H1 (cell line): ENCODE data around the gene NFATC4. TPM values are rescaled to one million over a fixed set of nuclear protein-coding genes. Genes with fewer than 3 reads are reported as not detected.
A peak's percentile ranks its signal among the peaks of the same experiment; 100 is the strongest.

Source experiments
- CTCF ChIA-PET: fragments of 300-600 bp; sonication (Branson Sonifier 250); formaldehyde crosslinking; loops from one replicate; lab custom pipeline; 2021; ENCODE audit not compliant: partially characterized antibody; lab: Charles Lee
- POLR2A ChIA-PET: fragments of 300-600 bp; sonication (Branson Sonifier 250); formaldehyde crosslinking; loops from one replicate; lab custom pipeline; 2021; ENCODE audit warnings: inconsistent platforms; ENCODE audit not compliant: partially characterized antibody; lab: Charles Lee
- DNase-seq, 2 experiments: peaks; one replicate each; pipeline versions ENCODE4 v3.0.0 to v3.0.0-alpha.2; 2010 to 2022; ENCODE audit warnings: low spot score in 2 of 2, low read depth in 1 of 2, mixed read lengths in 1 of 2
- FAIRE-seq: peaks from 2 replicates; lab custom pipeline; 2011; peaks lifted over from hg19 to GRCh38; lab: Jason Lieb, UNC
- H2AFZ ChIP-seq: 2 replicates; pipeline ENCODE4 v1.8.1; 2012; ENCODE audit warnings: low read length, inconsistent platforms
- H2AK5ac ChIP-seq: 2 replicates; pipeline ENCODE4 v1.6.1; 2013; ENCODE audit warnings: low read depth, low read length
- H2BK120ac ChIP-seq: replicated peaks from 2 replicates; pipeline ENCODE3; 2013; ENCODE audit warnings: low read depth, low read length, inconsistent platforms
- H2BK12ac ChIP-seq: 2 replicates; pipeline ENCODE4 v1.6.1; 2013; ENCODE audit warnings: low read depth, low read length
- H2BK15ac ChIP-seq: 2 replicates; pipeline ENCODE4 v1.6.1; 2013; ENCODE audit warnings: low read length
- H2BK20ac ChIP-seq: 2 replicates; pipeline ENCODE4 v1.6.1; 2013; ENCODE audit warnings: low read length
- H2BK5ac ChIP-seq: 2 replicates; pipeline ENCODE4 v1.6.1; 2013; ENCODE audit warnings: low read depth, low read length
- H3K14ac ChIP-seq: 2 replicates; pipeline ENCODE4 v1.6.1; 2013; ENCODE audit warnings: inconsistent platforms; ENCODE audit not compliant: insufficient read length
- H3K18ac ChIP-seq: 2 replicates; pipeline ENCODE4 v1.6.1; 2013; ENCODE audit warnings: low read length; ENCODE audit errors: extremely low read depth
- H3K23ac ChIP-seq: 2 replicates; pipeline ENCODE4 v1.6.1; 2013; ENCODE audit warnings: inconsistent platforms; ENCODE audit not compliant: insufficient read length
- H3K23me2 ChIP-seq: 2 replicates; pipeline ENCODE4 v1.6.1; 2013; ENCODE audit warnings: low read depth, low read length
- H3K27ac ChIP-seq: 2 replicates; pipeline ENCODE4 v1.6.1; 2011; ENCODE audit warnings: low read depth, low read length, inconsistent platforms
- H3K27me3 ChIP-seq, 4 experiments: replicated peaks in 1 of 4; 1 replicate in 1 of 4; 2 replicates in 3 of 4; pipeline versions ENCODE4 v1.6.1 to v1.8.1; 2011 to 2013; ENCODE audit warnings: low read length in 3 of 4, mild to moderate bottlenecking in 3 of 4, inconsistent platforms in 2 of 4, mixed read lengths in 2 of 4, moderate library complexity in 1 of 4; ENCODE audit not compliant: control insufficient read depth in 3 of 4, insufficient read depth in 3 of 4; ENCODE audit errors: extremely low read depth in 1 of 4
- H3K36me3 ChIP-seq, 4 experiments: 2 replicates each; pipeline versions ENCODE4 v1.6.1 to v1.8.1; 2011 to 2013; ENCODE audit warnings: mild to moderate bottlenecking in 4 of 4, low read length in 3 of 4, moderate library complexity in 2 of 4, control low read depth in 1 of 4, inconsistent platforms in 1 of 4; ENCODE audit not compliant: insufficient read depth in 4 of 4, control insufficient read depth in 2 of 4
- H3K4ac ChIP-seq: replicated peaks from 2 replicates; pipeline ENCODE3; 2013; ENCODE audit warnings: low read length, low read depth, mixed read lengths, inconsistent platforms; ENCODE audit not compliant: insufficient read length
- H3K4me1 ChIP-seq, 4 experiments: replicated peaks in 1 of 4; 1 replicate in 1 of 4; 2 replicates in 3 of 4; pipeline versions ENCODE4 v1.6.1 to v1.8.1; 2011 to 2013; ENCODE audit warnings: low read length in 3 of 4, inconsistent platforms in 2 of 4, mixed read lengths in 1 of 4; ENCODE audit not compliant: insufficient read depth in 4 of 4, control insufficient read depth in 3 of 4
- H3K4me2 ChIP-seq, 2 experiments: 2 replicates each; pipeline versions ENCODE4 v1.6.1 to v1.8.1; 2011 to 2013; ENCODE audit warnings: low read depth in 2 of 2, low read length in 2 of 2, control low read depth in 1 of 2, inconsistent platforms in 1 of 2, mild to moderate bottlenecking in 1 of 2; ENCODE audit not compliant: insufficient read depth in 1 of 2
- H3K4me3 ChIP-seq, 4 experiments: fragments of 200-600, 300-600 bp in 1 of 4; sonication (generic), shearing (Covaris generic), sonication (Bioruptor Twin) in 1 of 4; 2 replicates each; pipeline versions ENCODE4 v1.5.1 to v1.8.1; 2011 to 2016; ENCODE audit warnings: low read length in 4 of 4, low read depth in 3 of 4, control low read depth in 2 of 4, inconsistent platforms in 2 of 4, mild to moderate bottlenecking in 2 of 4, mixed read lengths in 1 of 4, moderate library complexity in 1 of 4; ENCODE audit not compliant: insufficient read depth in 2 of 4; ENCODE audit errors: extremely low read depth in 1 of 4
- H3K56ac ChIP-seq: replicated peaks from 2 replicates; pipeline ENCODE3; 2013; ENCODE audit warnings: low read depth, mild to moderate bottlenecking, mixed read lengths, low read length, inconsistent platforms; ENCODE audit not compliant: insufficient read length
- H3K79me1 ChIP-seq: 2 replicates; pipeline ENCODE4 v1.6.1; 2013; ENCODE audit warnings: low read depth, low read length, control low read depth
- H3K79me2 ChIP-seq, 2 experiments: 2 replicates each; pipeline versions ENCODE4 v1.6.1 to v1.8.1; 2012 to 2013; ENCODE audit warnings: low read length in 2 of 2, mild to moderate bottlenecking in 2 of 2, inconsistent platforms in 1 of 2; ENCODE audit not compliant: insufficient read depth in 2 of 2, control insufficient read depth in 1 of 2
- H3K9ac ChIP-seq, 4 experiments: replicated peaks in 1 of 4; 1 replicate in 1 of 4; 2 replicates in 3 of 4; pipeline versions ENCODE4 v1.6.1 to v1.8.1; 2011 to 2013; ENCODE audit warnings: low read depth in 3 of 4, low read length in 3 of 4, control low read depth in 2 of 4, mild to moderate bottlenecking in 2 of 4, moderate library complexity in 2 of 4, inconsistent platforms in 1 of 4; ENCODE audit errors: extremely low read depth in 1 of 4
- H3K9me3 ChIP-seq, 2 experiments: 2 replicates each; pipeline versions ENCODE4 v1.6.1 to v1.8.1; 2012 to 2013; ENCODE audit warnings: mild to moderate bottlenecking in 2 of 2, moderate library complexity in 2 of 2, control low read depth in 1 of 2, inconsistent platforms in 1 of 2, low read depth in 1 of 2, low read length in 1 of 2, mixed read lengths in 1 of 2; ENCODE audit not compliant: insufficient read depth in 2 of 2
- H4K20me1 ChIP-seq, 2 experiments: replicated peaks in 1 of 2; 2 replicates each; pipeline versions ENCODE3 to v1.8.1; 2011 to 2013; ENCODE audit warnings: inconsistent platforms in 2 of 2, low read length in 2 of 2, mild to moderate bottlenecking in 1 of 2; ENCODE audit not compliant: insufficient read depth in 2 of 2, control insufficient read depth in 1 of 2
- H4K5ac ChIP-seq: 2 replicates; pipeline ENCODE4 v1.6.1; 2013; ENCODE audit warnings: low read length, low read depth, mixed read lengths, inconsistent platforms; ENCODE audit not compliant: insufficient read length
- H4K8ac ChIP-seq: 2 replicates; pipeline ENCODE4 v1.8.0; 2013; ENCODE audit warnings: mild to moderate bottlenecking, moderate library complexity, low read length, inconsistent platforms; ENCODE audit not compliant: insufficient read depth; ENCODE audit errors: extremely low read depth
- H4K91ac ChIP-seq: replicated peaks from 2 replicates; pipeline ENCODE3; 2013; ENCODE audit warnings: low read length, mixed read lengths, inconsistent platforms; ENCODE audit not compliant: insufficient read length
- ASH2L ChIP-seq: fragments of 200-600, 300-600 bp; sonication (generic); IDR thresholded peaks from one replicate; pipeline ENCODE4 v1.7.1; 2017; ENCODE audit warnings: low read length
- BACH1 ChIP-seq: IDR thresholded peaks from 2 replicates; pipeline ENCODE4 v1.6.1; 2012; ENCODE audit warnings: low read length, improper control_type of control experiment
- EGR1 ChIP-seq: IDR thresholded peaks from 2 replicates; pipeline ENCODE4 v1.6.1; 2011; ENCODE audit warnings: low read depth, low read length, borderline replicate concordance
- EZH2 ChIP-seq: fragments of 200-600 bp; sonication (generic); IDR thresholded peaks from 2 replicates; pipeline ENCODE4 v1.7.1; 2012; ENCODE audit warnings: low read depth, mild to moderate bottlenecking, moderate library complexity, low read length, inconsistent platforms; ENCODE audit not compliant: severe bottlenecking
- KDM4A ChIP-seq: IDR thresholded peaks from one replicate; pipeline ENCODE4 v1.7.1; 2012; ENCODE audit warnings: low read depth, mild to moderate bottlenecking, moderate library complexity, low read length, inconsistent platforms; ENCODE audit not compliant: severe bottlenecking
- NRF1 ChIP-seq: IDR thresholded peaks from 2 replicates; pipeline ENCODE4 v1.6.1; 2011; ENCODE audit warnings: mild to moderate bottlenecking, low read depth, low read length, improper control_type of control experiment
- SAP30 ChIP-seq: fragments of 300-600 bp; sonication (generic); IDR thresholded peaks from 2 replicates; pipeline ENCODE4 v1.7.1; 2012; ENCODE audit warnings: low read length, moderate library complexity, mild to moderate bottlenecking, inconsistent platforms; ENCODE audit not compliant: insufficient read depth, insufficient replicate concordance
- SP2 ChIP-seq: IDR thresholded peaks from 2 replicates; pipeline ENCODE4 v1.6.1; 2012; ENCODE audit warnings: mild to moderate bottlenecking, low read length, inconsistent platforms
- SUZ12 ChIP-seq: fragments of 200-600 bp; sonication (generic); IDR thresholded peaks from 2 replicates; pipeline ENCODE4 v1.6.1; 2012; ENCODE audit warnings: mild to moderate bottlenecking, inconsistent platforms, low read length, moderate library complexity, mixed read lengths
- WGBS, 2 experiments: shearing (Covaris generic) in 1 of 2; methylation state at CpG; one replicate each; pipeline versions ENCODE4 v1.1.6 to v1.1.7; 2013 to 2015; ENCODE audit warnings: low lambda C conversion rate in 2 of 2, mixed read lengths in 2 of 2, inconsistent platforms in 1 of 2, low coverage in 1 of 2, missing lambda C conversion rate in 1 of 2; ENCODE audit not compliant: insufficient replicate concordance in 2 of 2, insufficient coverage in 1 of 2, insufficient read length in 1 of 2; ENCODE audit errors: extremely low coverage in 1 of 2, missing lambda C conversion rate in 1 of 2; 5-methylcytosine and 5-hydroxymethylcytosine counted together
- polyA plus RNA-seq, 7 experiments: library from polyadenylated mRNA; depleted of rRNA in 3 of 7; stranded (reverse) in 5 of 7; unstranded in 2 of 7; fragments of >200 nt in 5 of 7; fragments of 200-250 nt in 2 of 7; gene quantifications; 1 replicate in 5 of 7; 2 replicates in 1 of 7; 4 replicates in 1 of 7; pipeline versions ENCODE4 v1.2.1 to v1.2.3, GENCODE V29; 2011 to 2013; ENCODE audit warnings: missing spikeins in 2 of 7, mixed read lengths in 2 of 7
- total RNA-seq: library from RNA; stranded (reverse); fragmentation: NEBNext Ultra II Directional; extraction: Animal tissue kit (Norgen Biotek cat#: 25700); gene quantifications from 2 replicates; pipeline ENCODE4 v1.2.1, GENCODE V29; 2021
- TF ChIP-seq, protein P1 (sequence below): IDR thresholded peaks from 2 replicates; pipeline ENCODE4 v1.6.1; 2011; ENCODE audit warnings: low read length, improper control_type of control experiment

The NFATC4 gene
- total and polyA plus RNA-seq, 2 of the 8 experiments (the other 6 are each of a cell fraction or from before 2014, with no cell fraction given): 47.3 to 50.3 TPM

DNA sequence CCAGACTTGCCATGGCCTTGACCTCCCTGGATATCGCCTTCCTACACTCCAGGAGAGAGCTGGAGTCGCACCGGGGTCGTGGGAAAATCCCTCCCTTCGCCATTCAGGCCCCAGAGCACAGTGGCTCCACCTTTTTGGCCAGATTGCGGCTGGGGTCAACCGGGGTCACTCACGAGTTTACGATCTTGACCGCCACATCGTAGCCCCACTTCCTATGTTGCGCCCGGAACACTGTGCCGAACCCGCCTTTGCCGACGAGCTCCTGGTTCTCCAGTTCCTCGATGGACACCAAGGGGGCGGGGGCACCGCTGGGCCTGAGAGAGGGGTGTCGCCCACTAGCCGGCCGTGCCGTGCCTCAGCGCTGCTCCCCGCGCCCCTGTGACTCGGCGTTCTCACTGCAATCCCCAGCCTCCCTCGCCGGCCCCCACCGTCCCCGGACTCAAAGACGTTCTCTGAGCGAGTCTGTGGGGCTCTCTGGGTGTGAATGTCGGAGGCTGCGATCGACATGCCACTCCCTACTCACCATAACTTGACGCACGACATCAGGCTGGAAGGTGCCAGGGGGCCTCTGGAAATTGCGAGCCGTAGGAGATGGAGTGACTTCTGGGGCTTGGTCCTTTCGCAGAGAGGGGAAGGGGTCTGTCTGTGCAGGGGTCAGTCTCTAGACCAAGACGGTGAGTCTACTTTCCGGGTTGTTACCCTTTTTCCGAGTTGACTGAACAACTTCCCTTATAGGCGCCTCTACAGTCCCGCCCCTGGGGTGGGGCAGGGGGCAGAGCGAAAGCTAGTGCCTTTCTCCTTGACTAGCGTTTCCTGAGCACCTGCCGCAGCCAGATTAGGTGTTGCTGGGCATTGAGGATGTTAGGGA is 28.5 kb upstream of the NFATC4 start, which contains the start of gene RIPK3:
Gene RIPK3, minus strand, starts transcription at position 708 of the 868 bp plus-strand sequence. Its CDS starts 165 bp downstream, at position 543.
- 5% methylated on average over 44 of the region's 51 CpGs; no CpG with 5 or more reads in 1 of the 2 experiments for WGBS, 2 experiments
- peak within 1 kb of the TSS; percentile 70 for H2AFZ ChIP-seq
- H3K9ac ChIP-seq: no peak within 1 kb of the TSS; a peak in 1 of 7 replicates
- peak; percentile 83 for TF ChIP-seq EZH2
- no peak for TF ChIP-seq SAP30
- TF ChIP-seq EGR1: no peak
- TF ChIP-seq KDM4A: peak; percentile 76
- TF ChIP-seq SUZ12: peak; percentile 70
- no peak for TF ChIP-seq SP2
- no peak for TF ChIP-seq BACH1
- TF ChIP-seq NRF1: no peak
- TF ChIP-seq, protein P1, sequence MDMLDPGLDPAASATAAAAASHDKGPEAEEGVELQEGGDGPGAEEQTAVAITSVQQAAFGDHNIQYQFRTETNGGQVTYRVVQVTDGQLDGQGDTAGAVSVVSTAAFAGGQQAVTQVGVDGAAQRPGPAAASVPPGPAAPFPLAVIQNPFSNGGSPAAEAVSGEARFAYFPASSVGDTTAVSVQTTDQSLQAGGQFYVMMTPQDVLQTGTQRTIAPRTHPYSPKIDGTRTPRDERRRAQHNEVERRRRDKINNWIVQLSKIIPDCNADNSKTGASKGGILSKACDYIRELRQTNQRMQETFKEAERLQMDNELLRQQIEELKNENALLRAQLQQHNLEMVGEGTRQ: no peak
- peak; percentile 55 for TF ChIP-seq ASH2L

More for the DNA sequence above, 28.5 kb upstream of the NFATC4 start, which contains the start of gene RIPK3:
- H2BK5ac ChIP-seq: no peak within 1 kb of the TSS
- no peak within 1 kb of the TSS for H3K14ac ChIP-seq
- no peak within 1 kb of the TSS for H3K23ac ChIP-seq
- no peak within 1 kb of the TSS for H2AK5ac ChIP-seq
- H3K79me1 ChIP-seq: no peaks in the 10 kb centered on the region
- H3K9me3 ChIP-seq: no peaks in the 10 kb centered on the region
- peaks cover 14% of the 10 kb centered on the region; the same call in 1 of the 2 replicates for H3K23me2 ChIP-seq
- ChIA-PET POLR2A (interaction anchor here (0.6 to 1.7 kb wide), 7 partner anchors 12 to 133 kb away, joined by 3 to 5 read pairs (median 3); partner anchors contain the start of gene RABGGTA), CTCF (interaction anchor here (0.7 to 27.8 kb wide), 15 partner anchors 8 to 305 kb away, joined by 3 to 664 read pairs (median 4); partner anchors contain the start of genes CBLN3, KHNYN, LTB4R2 and NFATC4)
- peaks cover 0 to 11% (median 3%) of the 10 kb centered on the region in 4 experiments; a peak in 5 of 7 replicates for H3K4me1 ChIP-seq
- peak in 1 of 2 experiments; percentile 77 for DNase-seq
- H4K20me1 ChIP-seq: peaks cover 0 to 2% of the 10 kb centered on the region in 2 experiments
- no peak within 1 kb of the TSS for H2BK15ac ChIP-seq
- no peak within 1 kb of the TSS for H3K27ac ChIP-seq
- H2BK20ac ChIP-seq: no peak within 1 kb of the TSS
- no peak within 1 kb of the TSS for H4K5ac ChIP-seq
- no peak within 1 kb of the TSS for H2BK12ac ChIP-seq
- no peak within 1 kb of the TSS for H3K18ac ChIP-seq
- H3K4me2 ChIP-seq: peak within 1 kb of the TSS; percentile 58 to 100
- no peaks in the 10 kb centered on the region for H3K79me2 ChIP-seq
- H4K8ac ChIP-seq: no peak within 1 kb of the TSS; the same call in 1 of the 2 replicates
- no peak within 1 kb of the TSS for H3K56ac ChIP-seq
- peak; percentile 50 for FAIRE-seq
- H2BK120ac ChIP-seq: no peak within 1 kb of the TSS
- peaks cover 53 to 74% (median 72%) of the 10 kb centered on the region in 4 experiments for H3K27me3 ChIP-seq
- no peak within 1 kb of the TSS for H3K4ac ChIP-seq
- no peak within 1 kb of the TSS for H4K91ac ChIP-seq
- no peaks in the 10 kb centered on the region for H3K36me3 ChIP-seq
- peak within 1 kb of the TSS; percentile 43 to 72 (median 57) for H3K4me3 ChIP-seq
